Omental fat pad (tissue), 4 donors: ENCODE data around the gene PHLDB1. TPM values are rescaled to one million over a fixed set of nuclear protein-coding genes. Genes with fewer than 3 reads are reported as not detected.

ENCODE experiments used
- ATAC-seq: fragments of 150-250 bp; one replicate; pipeline ENCODE4 v1.9.1; 2016; ENCODE audit warnings: mild to moderate bottlenecking, moderate library complexity; ENCODE audit not compliant: low FRiP score
- DNase-seq: peaks from one replicate; pipeline ENCODE4 v3.0.0-alpha.2; 2019; ENCODE audit warnings: low spot score
- CTCF ChIP-seq, 3 donors: fragments of 450-650 bp; IDR thresholded peaks; one replicate each; pipeline ENCODE4 v1.5.1; 2016 to 2017; ENCODE audit warnings: antibody characterized with exemption in 3 of 3, mild to moderate bottlenecking in 3 of 3, moderate library complexity in 2 of 3
- total RNA-seq, 4 donors: library from RNA; depleted of rRNA; stranded (reverse); fragments of >200 nt; gene quantifications; one replicate each; pipeline ENCODE4 v1.1.0, GENCODE V29; 2016

The PHLDB1 gene
- total RNA-seq, 4 donors from 2014 or later, result 163 to 363 (median 245) TPM

DNA sequence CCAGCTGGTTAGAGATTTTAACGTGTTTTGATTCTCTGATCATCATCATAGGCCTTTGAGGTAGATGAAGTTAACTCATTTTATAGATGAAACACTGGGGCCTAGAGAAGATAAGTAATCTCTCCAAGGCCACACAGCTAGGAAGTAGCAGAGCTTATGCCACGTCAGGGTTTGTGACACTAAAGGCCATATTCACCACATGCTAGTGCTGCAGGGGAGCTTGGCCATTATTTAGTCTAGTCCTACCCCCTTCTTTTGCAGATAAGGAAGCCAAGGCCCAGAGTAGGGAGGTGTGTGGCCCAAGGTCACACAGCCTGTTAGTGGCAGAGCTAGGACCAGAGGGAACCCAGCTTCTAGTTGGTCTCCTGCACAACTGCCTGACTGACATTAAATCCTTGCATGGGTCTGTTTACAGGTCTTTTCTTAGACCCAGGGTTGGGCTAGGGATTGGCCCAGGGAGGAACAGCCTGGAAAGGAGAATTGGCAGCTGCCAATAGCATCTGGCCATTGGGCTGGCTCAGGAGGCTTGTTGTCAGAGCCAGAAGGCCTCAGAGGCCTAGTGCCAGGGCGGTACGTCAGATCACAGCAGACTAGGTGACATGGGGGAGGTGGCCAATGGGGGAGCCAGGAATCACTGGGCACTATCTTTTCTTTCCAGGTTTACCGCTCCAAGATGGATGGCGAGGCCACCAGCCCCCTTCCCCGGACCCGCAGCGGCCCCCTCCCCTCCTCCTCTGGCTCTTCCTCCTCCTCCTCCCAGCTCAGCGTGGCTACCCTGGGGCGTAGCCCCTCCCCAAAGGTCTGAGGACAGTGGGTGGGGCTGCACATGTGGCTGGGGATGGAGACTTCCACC is 36.0 kb downstream of the PHLDB1 start:
- no peak for TF ChIP-seq CTCF (IDR thresholded peaks at IDR 0.05)
- ATAC-seq (no peak), DNase-seq (no peak)

DNA sequence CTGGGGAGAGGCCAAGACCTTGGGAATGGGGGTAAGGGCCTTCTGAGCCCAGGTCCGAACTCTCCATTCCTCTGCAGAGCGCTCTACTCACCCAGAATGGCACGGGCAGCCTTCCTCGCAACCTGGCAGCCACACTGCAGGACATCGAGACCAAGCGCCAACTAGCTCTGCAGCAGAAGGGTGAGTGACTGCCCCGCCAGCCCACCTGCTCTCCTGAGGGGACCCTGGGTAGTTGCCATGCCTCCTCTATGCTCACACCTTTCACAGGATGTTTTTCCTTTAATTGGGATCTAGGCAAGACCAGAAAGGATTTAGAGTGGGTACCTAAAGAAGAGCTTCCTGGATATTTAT is 36.6 kb downstream of the PHLDB1 start:
- ATAC-seq, result no peak
- no peak for DNase-seq
- no peak for TF ChIP-seq CTCF (IDR thresholded peaks at IDR 0.05)

DNA sequence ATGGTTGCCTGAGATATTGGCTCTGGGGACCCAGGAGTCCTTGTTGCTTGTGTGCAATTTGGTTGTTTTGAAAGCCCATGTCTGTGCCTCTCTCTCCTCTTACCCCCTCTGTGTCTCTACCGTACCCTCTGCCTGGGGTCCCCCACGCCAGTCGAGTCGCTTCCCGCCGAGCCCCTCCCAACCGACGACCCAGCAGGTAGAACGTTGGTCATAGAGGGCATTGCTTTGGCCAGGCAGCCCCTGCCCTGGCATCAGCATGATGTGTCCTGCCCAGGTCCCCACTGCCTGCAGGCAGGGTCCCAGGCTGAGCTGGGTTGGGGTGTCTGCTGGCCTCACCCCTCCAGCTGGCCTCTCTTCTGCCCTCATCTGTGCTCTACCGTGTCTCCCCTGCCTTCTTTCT is 37.1 kb downstream of the PHLDB1 start:
- TF ChIP-seq CTCF (IDR thresholded peaks at IDR 0.05), result no peak
- ATAC-seq (no peak), DNase-seq (no peak)

- ATAC-seq (no peak), DNase-seq (no peak)
- TF ChIP-seq CTCF (IDR thresholded peaks at IDR 0.05), result no peak
These were observed 37.8 kb downstream of the PHLDB1 start for GRCh38 chr11:118645066-118645715.

DNA sequence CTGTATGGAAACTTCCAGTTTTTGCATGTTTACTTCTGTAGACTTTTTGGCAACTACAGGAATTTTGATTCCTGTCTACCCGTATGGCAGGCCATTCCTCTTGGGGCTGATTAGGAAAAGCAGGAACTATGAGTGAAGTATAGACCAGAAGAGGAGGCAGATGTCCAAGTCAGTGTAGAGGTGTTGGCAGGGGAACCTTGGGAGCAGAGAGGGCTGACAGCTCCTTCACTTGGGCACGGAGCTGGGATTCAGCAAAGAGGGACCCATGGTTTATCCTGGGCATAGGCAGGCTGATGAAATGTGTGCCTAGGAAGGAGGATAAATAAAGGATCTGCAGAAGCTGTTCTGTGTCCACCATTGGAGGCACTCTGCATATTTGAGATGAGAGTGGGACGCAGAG is 39.0 kb downstream of the PHLDB1 start:
- no peak for ATAC-seq
- no peak for TF ChIP-seq CTCF (IDR thresholded peaks at IDR 0.05)
- DNase-seq, result no peak

GRCh38 chr11:118648291-118648690 is 40.9 kb downstream of the PHLDB1 start:
- no peak for DNase-seq
- TF ChIP-seq CTCF (IDR thresholded peaks at IDR 0.05), result no peak
- no peak for ATAC-seq

GRCh38 chr11:118649941-118650340 is 42.5 kb downstream of the PHLDB1 start:
- no peak for TF ChIP-seq CTCF (IDR thresholded peaks at IDR 0.05)
- DNase-seq, result no peak
- ATAC-seq, result no peak
